Trophoblast cell (in vitro differentiated cells and primary cell): ENCODE measurements around the gene NEGR1.
"Not testable (repeated sequence)": the region's sequence is repeated elsewhere in the genome, so short reads cannot be mapped to it uniquely, and the experiment has no call there.

Experiments
- DNase-seq, 2 donors: peaks; one replicate each; pipeline ENCODE4 v3.0.0-alpha.2; 2016
- H2AFZ ChIP-seq: 2 replicates; pipeline ENCODE4 v1.6.1; 2013; ENCODE audit warnings: low read length, moderate library complexity, mild to moderate bottlenecking; ENCODE audit not compliant: insufficient read depth, poor library complexity
- H2AK5ac ChIP-seq: 2 replicates; pipeline ENCODE4 v1.6.1; 2013; ENCODE audit warnings: mild to moderate bottlenecking, low read length
- H2BK120ac ChIP-seq: 2 replicates; pipeline ENCODE4 v1.6.1; 2013; ENCODE audit warnings: low read length, mild to moderate bottlenecking, moderate library complexity; ENCODE audit not compliant: insufficient read depth, poor library complexity
- H2BK12ac ChIP-seq: 2 replicates; pipeline ENCODE4 v1.6.1; 2013; ENCODE audit warnings: mild to moderate bottlenecking, low read length, moderate library complexity
- H2BK5ac ChIP-seq: 2 replicates; pipeline ENCODE4 v1.6.1; 2013; ENCODE audit warnings: low read length, low read depth, moderate library complexity, mild to moderate bottlenecking; ENCODE audit not compliant: poor library complexity
- H3K14ac ChIP-seq: 2 replicates; pipeline ENCODE4 v1.6.1; 2013; ENCODE audit warnings: mild to moderate bottlenecking, low read length
- H3K18ac ChIP-seq: 2 replicates; pipeline ENCODE4 v1.6.1; 2013; ENCODE audit warnings: mild to moderate bottlenecking, low read length
- H3K23ac ChIP-seq: 2 replicates; pipeline ENCODE4 v1.6.1; 2013; ENCODE audit warnings: low read length
- H3K27ac ChIP-seq: 2 replicates; pipeline ENCODE4 v1.5.1; 2013; ENCODE audit warnings: low read depth, mild to moderate bottlenecking, inconsistent platforms, low read length, moderate library complexity
- H3K27me3 ChIP-seq: 2 replicates; pipeline ENCODE4 v1.6.1; 2013; ENCODE audit warnings: inconsistent platforms, mild to moderate bottlenecking, low read length, moderate library complexity; ENCODE audit not compliant: insufficient read depth
- H3K36me3 ChIP-seq, 2 experiments: 1 replicate in 1 of 2; 2 replicates in 1 of 2; pipeline ENCODE4 v1.6.1; 2013; ENCODE audit warnings: low read length in 2 of 2, mild to moderate bottlenecking in 2 of 2, moderate library complexity in 1 of 2; ENCODE audit not compliant: insufficient read depth in 2 of 2, control insufficient read depth in 1 of 2
- H3K4ac ChIP-seq: 2 replicates; pipeline ENCODE4 v1.6.1; 2013; ENCODE audit warnings: low read depth, mild to moderate bottlenecking, low read length, moderate library complexity
- H3K4me1 ChIP-seq, 2 experiments: 1 replicate in 1 of 2; 2 replicates in 1 of 2; pipeline ENCODE4 v1.6.1; 2013; ENCODE audit warnings: low read length in 2 of 2, mild to moderate bottlenecking in 2 of 2, moderate library complexity in 1 of 2; ENCODE audit not compliant: insufficient read depth in 2 of 2, control insufficient read depth in 1 of 2
- H3K4me2 ChIP-seq: 2 replicates; pipeline ENCODE4 v1.6.1; 2013; ENCODE audit warnings: inconsistent platforms, mild to moderate bottlenecking, low read length, moderate library complexity
- H3K4me3 ChIP-seq: 2 replicates; pipeline ENCODE4 v1.5.1; 2013; ENCODE audit warnings: mild to moderate bottlenecking, low read depth, low read length, inconsistent platforms
- H3K79me1 ChIP-seq: one replicate; pipeline ENCODE4 v1.6.1; 2013; ENCODE audit warnings: low read length
- H3K79me2 ChIP-seq: 2 replicates; pipeline ENCODE4 v1.6.1; 2013; ENCODE audit warnings: low read length, mild to moderate bottlenecking; ENCODE audit not compliant: control insufficient read depth, insufficient read depth, poor library complexity
- H3K9ac ChIP-seq: 2 replicates; pipeline ENCODE4 v1.6.1; 2013; ENCODE audit warnings: mild to moderate bottlenecking, low read length
- H3K9me3 ChIP-seq: 2 replicates; pipeline ENCODE4 v1.6.1; 2013; ENCODE audit warnings: low read depth, mild to moderate bottlenecking, control low read depth, inconsistent platforms, low read length; ENCODE audit not compliant: insufficient read depth
- H4K12ac ChIP-seq: 2 replicates; pipeline ENCODE4 v1.6.1; 2013; ENCODE audit warnings: low read depth, mild to moderate bottlenecking, low read length, moderate library complexity
- H4K8ac ChIP-seq: 2 replicates; pipeline ENCODE4 v1.6.1; 2013; ENCODE audit warnings: low read depth, mild to moderate bottlenecking, low read length, moderate library complexity
- H4K91ac ChIP-seq: one replicate; pipeline ENCODE4 v1.6.1; 2013; ENCODE audit warnings: low read depth, mild to moderate bottlenecking, low read length, moderate library complexity
- WGBS: extraction: QIAGEN DNeasy Blood & Tissue Kit; methylation state at CpG from one replicate; pipeline ENCODE4 v1.1.7; 2013; ENCODE audit warnings: missing lambda C conversion rate; ENCODE audit not compliant: insufficient read length, insufficient coverage; ENCODE audit errors: extremely low coverage; 5-methylcytosine and 5-hydroxymethylcytosine counted together

Gene NEGR1

GRCh38 chr1:71888166-71888565 lies 394.2 kb downstream of the NEGR1 start:
- WGBS = no CpG with 5 or more reads among the region's 23 CpGs

GRCh38 chr1:71885171-71885570 lies 397.2 kb downstream of the NEGR1 start:
- Histone ChIP-seq H3K4ac (no peak overlapping the region), H3K79me1 (no peaks in the 10 kb centered on the region), H3K14ac (no peak overlapping the region), H3K9ac (no peak overlapping the region), H4K12ac (no peak overlapping the region), H3K36me3 (no peaks in the 10 kb centered on the region), H3K79me2 (no peaks in the 10 kb centered on the region), H2BK5ac (no peak overlapping the region), H2AFZ (no peak overlapping the region), H2BK120ac (no peak overlapping the region), H3K9me3 (no peaks in the 10 kb centered on the region), H3K27ac (no peak overlapping the region), H4K91ac (no peak overlapping the region), H3K4me1 (no peaks in the 10 kb centered on the region), H3K18ac (no peak overlapping the region), H3K4me3 (no peak overlapping the region), H2AK5ac (no peak overlapping the region), H4K8ac (no peak overlapping the region), H3K23ac (no peak overlapping the region), H3K27me3 (no peaks in the 10 kb centered on the region), H2BK12ac (no peak overlapping the region), H3K4me2 (no peak overlapping the region)
- no peak for DNase-seq
- WGBS = no CpG with 5 or more reads among the region's 2 CpGs

More at GRCh38 chr1:71888166-71888565, 394.2 kb downstream of the NEGR1 start:
- not testable (repeated sequence) for DNase-seq, H2BK12ac ChIP-seq, H3K79me1 ChIP-seq, H2BK5ac ChIP-seq, H3K4me3 ChIP-seq, H3K9ac ChIP-seq, H3K14ac ChIP-seq, H3K4me2 ChIP-seq, H4K91ac ChIP-seq, H3K4ac ChIP-seq, H3K9me3 ChIP-seq, H2AK5ac ChIP-seq, H2AFZ ChIP-seq, H3K79me2 ChIP-seq, H4K12ac ChIP-seq, H4K8ac ChIP-seq, H3K27ac ChIP-seq, H3K4me1 ChIP-seq, H3K27me3 ChIP-seq, H2BK120ac ChIP-seq, H3K23ac ChIP-seq, H3K18ac ChIP-seq, H3K36me3 ChIP-seq

- H3K4ac ChIP-seq = no peak overlapping the region
- H3K27ac ChIP-seq = no peak overlapping the region
- no peak overlapping the region for H3K23ac ChIP-seq
- H4K12ac ChIP-seq = no peak overlapping the region
- no peaks in the 10 kb centered on the region for H3K79me1 ChIP-seq
- H4K91ac ChIP-seq = no peak overlapping the region
- no peak overlapping the region for H3K4me2 ChIP-seq
- no peaks in the 10 kb centered on the region for H3K27me3 ChIP-seq
- H3K18ac ChIP-seq = no peak overlapping the region
- no peak for DNase-seq
- H2BK120ac ChIP-seq = no peak overlapping the region
- no peak overlapping the region for H3K14ac ChIP-seq
- no peak overlapping the region for H2BK5ac ChIP-seq
- H3K9me3 ChIP-seq = no peaks in the 10 kb centered on the region
- H2BK12ac ChIP-seq = no peak overlapping the region
- H3K79me2 ChIP-seq = no peaks in the 10 kb centered on the region
- no CpG with 5 or more reads among the region's 2 CpGs for WGBS
- no peak overlapping the region for H3K4me3 ChIP-seq
- no peak overlapping the region for H2AFZ ChIP-seq
- no peak overlapping the region for H2AK5ac ChIP-seq
- no peak overlapping the region for H3K9ac ChIP-seq
- no peaks in the 10 kb centered on the region for H3K4me1 ChIP-seq
- H4K8ac ChIP-seq = no peak overlapping the region
- H3K36me3 ChIP-seq = no peaks in the 10 kb centered on the region
Measured at GRCh38 chr1:71882637-71883036, 399.7 kb downstream of the NEGR1 start.

- Histone ChIP-seq H3K27ac (no peak overlapping the region), H3K9me3 (no peaks in the 10 kb centered on the region), H2BK120ac (no peak overlapping the region), H3K4me2 (no peak overlapping the region), H3K4me3 (no peak overlapping the region), H3K79me2 (no peaks in the 10 kb centered on the region), H4K91ac (no peak overlapping the region), H3K79me1 (no peaks in the 10 kb centered on the region), H3K4ac (no peak overlapping the region), H4K12ac (no peak overlapping the region), H3K23ac (no peak overlapping the region), H2BK12ac (no peak overlapping the region), H3K9ac (no peak overlapping the region), H2AFZ (no peak overlapping the region), H2AK5ac (no peak overlapping the region), H3K14ac (no peak overlapping the region), H3K18ac (no peak overlapping the region), H3K4me1 (no peaks in the 10 kb centered on the region), H3K27me3 (no peaks in the 10 kb centered on the region), H3K36me3 (no peaks in the 10 kb centered on the region), H2BK5ac (no peak overlapping the region), H4K8ac (no peak overlapping the region)
- WGBS = no CpG with 5 or more reads among the region's 3 CpGs
- DNase-seq = no peak
Measured at GRCh38 chr1:71882226-71882625, 400.1 kb downstream of the NEGR1 start.
